Keratinocyte (primary cell): ENCODE data around the gene KCNG3. TPM values are rescaled to one million over a fixed set of nuclear protein-coding genes. Genes with fewer than 3 reads are reported as not detected.

Experiments
- DNase-seq: peaks from one replicate; pipeline ENCODE4 v3.0.0-alpha.2; 2011; ENCODE audit warnings: low read depth, missing footprints, low spot score
- FAIRE-seq: peaks from 2 replicates; lab custom pipeline; 2011; peaks lifted over from hg19 to GRCh38; lab: Jason Lieb, UNC
- H2AFZ ChIP-seq: 2 replicates; pipeline ENCODE4 v1.6.0; 2012; ENCODE audit warnings: low read length, control low read depth, inconsistent platforms; ENCODE audit not compliant: control insufficient read depth
- H3K27ac ChIP-seq: 2 replicates; pipeline ENCODE4 v1.5.1; 2011; ENCODE audit warnings: low read length; ENCODE audit not compliant: control insufficient read depth, insufficient read depth
- H3K27me3 ChIP-seq: 3 replicates; pipeline ENCODE4 v1.6.0; 2011; ENCODE audit warnings: low read length; ENCODE audit not compliant: control insufficient read depth, insufficient read depth; ENCODE audit errors: extremely low read depth
- H3K36me3 ChIP-seq, 2 experiments: 2 replicates in 1 of 2; 3 replicates in 1 of 2; pipeline ENCODE4 v1.5.1; 2011; ENCODE audit warnings: low read length in 2 of 2, mild to moderate bottlenecking in 1 of 2; ENCODE audit not compliant: control insufficient read depth in 2 of 2, insufficient read depth in 2 of 2; ENCODE audit errors: extremely low read depth in 1 of 2
- H3K4me1 ChIP-seq: 3 replicates; pipeline ENCODE4 v1.5.1; 2011; ENCODE audit warnings: low read length; ENCODE audit not compliant: control insufficient read depth, insufficient read depth; ENCODE audit errors: extremely low read depth
- H3K4me2 ChIP-seq: 3 replicates; pipeline ENCODE4 v1.6.0; 2011; ENCODE audit warnings: low read depth, low read length; ENCODE audit not compliant: control insufficient read depth, insufficient read depth; ENCODE audit errors: extremely low read depth
- H3K4me3 ChIP-seq, 3 experiments: fragments of 200-600 bp in 1 of 3; sonication (generic) in 1 of 3; 2 replicates in 2 of 3; 3 replicates in 1 of 3; pipeline ENCODE4 v1.5.1; 2011 to 2016; ENCODE audit warnings: low read length in 3 of 3, mild to moderate bottlenecking in 3 of 3, control low read depth in 2 of 3, inconsistent platforms in 1 of 3, low read depth in 1 of 3, mixed read lengths in 1 of 3, mixed run types in 1 of 3, moderate library complexity in 1 of 3; ENCODE audit not compliant: control insufficient read depth in 2 of 3, insufficient read depth in 2 of 3; ENCODE audit errors: extremely low read depth in 1 of 3
- H3K79me2 ChIP-seq: 2 replicates; pipeline ENCODE4 v1.6.0; 2012; ENCODE audit warnings: low read length; ENCODE audit not compliant: control insufficient read depth, insufficient read depth
- H3K9ac ChIP-seq: 3 replicates; pipeline ENCODE4 v1.6.0; 2011; ENCODE audit warnings: low read length; ENCODE audit not compliant: control insufficient read depth, insufficient read depth; ENCODE audit errors: extremely low read depth
- H3K9me1 ChIP-seq: 3 replicates; pipeline ENCODE4 v1.6.0; 2011; ENCODE audit warnings: low read length; ENCODE audit not compliant: control insufficient read depth, insufficient read depth; ENCODE audit errors: extremely low read depth
- H3K9me3 ChIP-seq: 2 replicates; pipeline ENCODE4 v1.5.1; 2012; ENCODE audit warnings: low read depth, low read length; ENCODE audit not compliant: control insufficient read depth
- H4K20me1 ChIP-seq: 3 replicates; pipeline ENCODE4 v1.6.0; 2011; ENCODE audit warnings: low read length; ENCODE audit not compliant: control insufficient read depth, insufficient read depth; ENCODE audit errors: extremely low read depth
- CTCF ChIP-seq, 3 experiments: IDR thresholded peaks in 1 of 3; conservative IDR thresholded peaks in 1 of 3; optimal IDR thresholded peaks in 1 of 3; 2 replicates in 2 of 3; 3 replicates in 1 of 3; pipeline versions ENCODE3 to v1.5.1; 2011; ENCODE audit warnings: low read length in 3 of 3, mild to moderate bottlenecking in 3 of 3, moderate library complexity in 2 of 3, control low read depth in 1 of 3, inconsistent platforms in 1 of 3; ENCODE audit not compliant: insufficient read depth in 2 of 3; ENCODE audit errors: extremely low read depth in 1 of 3
- EZH2 ChIP-seq: IDR thresholded peaks from one replicate; pipeline ENCODE4 v1.6.1; 2012; ENCODE audit warnings: inconsistent platforms, mild to moderate bottlenecking, low read length, moderate library complexity
- dilution Hi-C: fragments of 300-500 bp; cut with MboI; formaldehyde crosslinking; loops from one replicate; pipeline ENCODE4 v1.7.0; 2020; ENCODE audit warnings: low sequenced_read_pairs; ENCODE audit not compliant: extremely low pct_ligation_motif_present
- polyA plus RNA-seq, 5 experiments: library from polyadenylated mRNA; depleted of rRNA in 3 of 5; stranded (reverse) in 3 of 5; stranded (forward) in 1 of 5; unstranded in 1 of 5; fragments of >200 nt; gene quantifications; 1 replicate in 1 of 5; 2 replicates in 3 of 5; 3 replicates in 1 of 5; pipeline versions ENCODE4 v1.2.1 to v1.2.3, GENCODE V29; 2011 to 2012; ENCODE audit warnings: missing spikeins in 2 of 5, low read depth in 1 of 5, low replicate concordance in 1 of 5

KCNG3 gene
- polyA plus RNA-seq, 1 donor (not counting 4 experiments of a cell fraction or from before 2014, with no cell fraction given): not detected

- no peaks in the 10 kb centered on the region for H3K79me2 ChIP-seq
- TF ChIP-seq CTCF (optimal IDR thresholded peaks at IDR 0.05 in 1 of 3, IDR thresholded peaks at IDR 0.05 in 1 of 3, conservative IDR thresholded peaks at IDR 0.05 in 1 of 3; ENCODE audit: extremely low read depth in 1 of 3, insufficient read depth in 2 of 3, low read length in 3 of 3): no peak
- no peak for TF ChIP-seq EZH2
- H3K36me3 ChIP-seq: no peaks in the 10 kb centered on the region
- H3K9me1 ChIP-seq: no peaks in the 10 kb centered on the region
- DNase-seq (no peak), FAIRE-seq (no peak)
- no peak overlapping the region for H3K27ac ChIP-seq
- no peaks in the 10 kb centered on the region for H3K4me1 ChIP-seq
- no peak overlapping the region for H2AFZ ChIP-seq
- H3K9ac ChIP-seq: no peak overlapping the region
- no peak overlapping the region for H3K4me2 ChIP-seq
- no peak overlapping the region for H3K4me3 ChIP-seq
- H3K9me3 ChIP-seq: no peaks in the 10 kb centered on the region
- no peaks in the 10 kb centered on the region for H4K20me1 ChIP-seq
- H3K27me3 ChIP-seq: peaks cover 13% of the 10 kb centered on the region
- dilution Hi-C loops: no loop called here
Observed at GRCh38 chr2:42488297-42488696, 5.5 kb downstream of the KCNG3 start.

GRCh38 chr2:42486145-42486906 lies 7.5 kb downstream of the KCNG3 start:
- dilution Hi-C loops: no loop called here
- Histone ChIP-seq H3K79me2 (no peaks in the 10 kb centered on the region), H3K9me3 (no peaks in the 10 kb centered on the region), H3K36me3 (no peaks in the 10 kb centered on the region), H3K9me1 (no peaks in the 10 kb centered on the region), H3K27ac (no peak overlapping the region), H3K4me3 (no peak overlapping the region), H4K20me1 (no peaks in the 10 kb centered on the region), H3K4me2 (no peak overlapping the region), H3K4me1 (no peaks in the 10 kb centered on the region), H3K9ac (no peak overlapping the region), H3K27me3 (no peaks in the 10 kb centered on the region), H2AFZ (no peak overlapping the region)
- no peak for DNase-seq
- TF ChIP-seq CTCF (optimal IDR thresholded peaks at IDR 0.05 in 1 of 3, IDR thresholded peaks at IDR 0.05 in 1 of 3, conservative IDR thresholded peaks at IDR 0.05 in 1 of 3; ENCODE audit: extremely low read depth in 1 of 3, insufficient read depth in 2 of 3, low read length in 3 of 3): no peak
- TF ChIP-seq EZH2: no peak
- FAIRE-seq: no peak
